A549 (cell line): ENCODE results near the gene KIF21A. TPM values are rescaled to one million over a fixed set of nuclear protein-coding genes. Genes with fewer than 3 reads are reported as not detected.

Experiments
- ATAC-seq, 2 experiments: fragments of 200-7000 bp in 1 of 2; fragments of >200 bp in 1 of 2; cut with Nextera tagmentation in 1 of 2; cut with Tn5 transposase in 1 of 2; 3 replicates each; pipeline versions ENCODE4 v1.8.0 to v1.9.1; 2018 to 2020; ENCODE audit warnings: mild to moderate bottlenecking in 1 of 2, moderate library complexity in 1 of 2
- CTCF ChIA-PET: fragments of 300-600 bp; sonication (Branson Sonifier 250); formaldehyde crosslinking; extraction: SDS; loops from one replicate; lab custom pipeline; 2021; ENCODE audit warnings: antibody characterized with exemption, inconsistent platforms; lab: Yijun Ruan, JAX
- POLR2A ChIA-PET: fragments of 350-600 bp; formaldehyde crosslinking; extraction: SDS; loops from one replicate; lab custom pipeline; 2021; ENCODE audit warnings: antibody characterized with exemption, inconsistent platforms; lab: Yijun Ruan, JAX
- DNase-seq, 2 experiments: peaks; one replicate each; pipeline versions ENCODE4 v3.0.0 to v3.0.0-alpha.2; 2011 to 2016; ENCODE audit warnings: low read depth in 1 of 2, low spot score in 1 of 2
- FAIRE-seq: peaks from 2 replicates; lab custom pipeline; 2011; peaks lifted over from hg19 to GRCh38; lab: Jason Lieb, UNC
- H3K27ac ChIP-seq, 2 experiments: fragments of >200 bp; sonication (Bioruptor Twin); formaldehyde crosslinking; 3 replicates each; pipeline ENCODE4 v1.5.1; 2016 to 2017
- H3K4me1 ChIP-seq: fragments of >200 bp; sonication (Bioruptor Twin); formaldehyde crosslinking; 3 replicates; pipeline ENCODE4 v1.6.1; 2016
- H3K4me2 ChIP-seq: fragments of >200 bp; sonication (Bioruptor Twin); formaldehyde crosslinking; 3 replicates; pipeline ENCODE4 v1.6.1; 2016
- H3K4me3 ChIP-seq: fragments of >200 bp; sonication (Bioruptor Twin); formaldehyde crosslinking; 3 replicates; pipeline ENCODE4 v1.5.1; 2016
- H3K9me3 ChIP-seq: fragments of >200 bp; sonication (Bioruptor Twin); formaldehyde crosslinking; 3 replicates; pipeline ENCODE4 v1.6.1; 2016
- BHLHE40 ChIP-seq: IDR thresholded peaks from 2 replicates; pipeline ENCODE4 v1.6.1; 2012; ENCODE audit warnings: low read depth, low read length, inconsistent platforms
- CEBPB ChIP-seq, 2 experiments: fragments of >200 bp in 1 of 2; sonication (Bioruptor Twin) in 1 of 2; formaldehyde crosslinking in 1 of 2; IDR thresholded peaks; 2 replicates each; pipeline ENCODE4 v1.6.1; 2012 to 2016
- E2F6 ChIP-seq: IDR thresholded peaks from 2 replicates; pipeline ENCODE4 v1.6.1; 2012; ENCODE audit warnings: low read depth, borderline replicate concordance
- ELK1 ChIP-seq: fragments of 150-350 bp; IDR thresholded peaks from 2 replicates; pipeline ENCODE4 v1.6.1; 2014; ENCODE audit warnings: low read depth, mild to moderate bottlenecking, low read length
- FOXS1 ChIP-seq: fragments of 250-450 bp; sonication (Bioruptor Pico); IDR thresholded peaks from 2 replicates; pipeline ENCODE4 v1.5.0; 2020; ENCODE audit warnings: mild to moderate bottlenecking, moderate library complexity
- HOXB13 ChIP-seq: fragments of 250-450 bp; sonication (Bioruptor Pico); IDR thresholded peaks from 2 replicates; pipeline ENCODE4 v1.5.0; 2020; ENCODE audit warnings: low read depth, mild to moderate bottlenecking, moderate library complexity
- HOXB5 ChIP-seq: fragments of 250-450 bp; sonication (Bioruptor Pico); IDR thresholded peaks from 2 replicates; pipeline ENCODE4 v1.5.0; 2020; ENCODE audit warnings: mild to moderate bottlenecking, moderate library complexity
- JUN ChIP-seq, 2 experiments: fragments of >200 bp; sonication (Bioruptor Twin); formaldehyde crosslinking; IDR thresholded peaks; 2 replicates in 1 of 2; 3 replicates in 1 of 2; pipeline ENCODE4 v1.6.1; 2016 to 2017
- MAX ChIP-seq: IDR thresholded peaks from 2 replicates; pipeline ENCODE4 v1.6.1; 2012
- PBX3 ChIP-seq: IDR thresholded peaks from 2 replicates; pipeline ENCODE4 v1.6.1; 2012
- PHF8 ChIP-seq: fragments of 200-600 bp; sonication (generic); IDR thresholded peaks from 2 replicates; pipeline ENCODE4 v1.6.1; 2016; ENCODE audit warnings: low read depth, mild to moderate bottlenecking, antibody characterized with exemption, moderate library complexity, borderline replicate concordance
- POLR2A ChIP-seq: IDR thresholded peaks from 2 replicates; pipeline ENCODE4 v1.6.1; 2012; ENCODE audit warnings: mild to moderate bottlenecking, low read length
- POLR2AphosphoS2 ChIP-seq: conservative IDR thresholded peaks from 2 replicates; pipeline ENCODE4 v1.6.1; 2012; ENCODE audit warnings: low read length, improper control_type of control experiment, inconsistent platforms
- RCOR1 ChIP-seq: fragments of 150-350 bp; IDR thresholded peaks from 2 replicates; pipeline ENCODE4 v1.6.1; 2014; ENCODE audit warnings: antibody characterized with exemption, low read length, low read depth
- REST ChIP-seq: fragments of 200-600 bp; sonication (generic); IDR thresholded peaks from 2 replicates; pipeline ENCODE4 v1.6.1; 2016; ENCODE audit warnings: antibody characterized with exemption, mild to moderate bottlenecking, moderate library complexity
- RFX5 ChIP-seq: fragments of 450-650 bp; IDR thresholded peaks from 2 replicates; pipeline ENCODE4 v1.7.1; 2014; ENCODE audit warnings: antibody characterized with exemption, mild to moderate bottlenecking, moderate library complexity
- SMC3 ChIP-seq: fragments of >200 bp; sonication (Bioruptor Twin); formaldehyde crosslinking; IDR thresholded peaks from 3 replicates; pipeline ENCODE4 v1.6.1; 2018; ENCODE audit warnings: inconsistent platforms
- ZC3H11A ChIP-seq: fragments of 450-650 bp; IDR thresholded peaks from 2 replicates; pipeline ENCODE4 v1.6.1; 2014; ENCODE audit warnings: antibody characterized with exemption, mild to moderate bottlenecking
- ZNF302 ChIP-seq: fragments of 250-450 bp; sonication (Bioruptor Pico); IDR thresholded peaks from 2 replicates; pipeline ENCODE4 v1.9.0; 2021; ENCODE audit warnings: inconsistent platforms, mild to moderate bottlenecking, moderate library complexity
- ZSCAN20 ChIP-seq: fragments of 250-450 bp; sonication (Bioruptor Pico); IDR thresholded peaks from 2 replicates; pipeline ENCODE4 v1.8.0; 2022; ENCODE audit warnings: mild to moderate bottlenecking, moderate library complexity
- WGBS: methylation state at CpG from one replicate; pipeline ENCODE4 v1.1.6; 2017; ENCODE audit errors: missing lambda C conversion rate; 5-methylcytosine and 5-hydroxymethylcytosine counted together
- polyA plus RNA-seq, 4 experiments: library from polyadenylated mRNA; depleted of rRNA in 3 of 4; stranded (reverse); fragments of >200 nt; fragmentation: RNase III in 1 of 4; extraction: RNeasy Plus Mini Kit Qiagen cat#74134 plus additional on column Dnase treatment in 1 of 4; gene quantifications; 2 replicates in 3 of 4; 3 replicates in 1 of 4; pipeline ENCODE4 v1.2.3, GENCODE V29; 2011 to 2017

The KIF21A gene
- polyA plus RNA-seq, 2 of the 4 experiments (the other 2 are of a cell fraction) = 26.0 to 79.0 TPM

GRCh38 chr12:39294715-39295114 lies 148.2 kb downstream of the KIF21A start (continued):
- no peak for TF ChIP-seq REST
- no peak for TF ChIP-seq PHF8
- no peak for TF ChIP-seq JUN (IDR thresholded peaks at IDR 0.05)
- no peak for TF ChIP-seq BHLHE40
- TF ChIP-seq HOXB13 (CRISPR knock-in tag) = no peak
- no peak for TF ChIP-seq ZC3H11A
- no peak for TF ChIP-seq ZNF302 (CRISPR knock-in tag)
- no peak for TF ChIP-seq RCOR1
- no peak for TF ChIP-seq POLR2AphosphoS2
- no peak for TF ChIP-seq ZSCAN20 (CRISPR knock-in tag)

- FAIRE-seq (no peak), ATAC-seq (no peak), DNase-seq (no peak)
- ChIA-PET CTCF (interaction anchor here (1.4 to 1.5 kb wide), 2 partner anchors 19 to 26 kb away, joined by 3 to 8 read pairs; no protein-coding TSS in a partner anchor), POLR2A (no interaction called here)
- no peaks in the 10 kb centered on the region for H3K4me1 ChIP-seq
- no peak overlapping the region for H3K27ac ChIP-seq
- H3K9me3 ChIP-seq = no peaks in the 10 kb centered on the region
- H3K4me2 ChIP-seq = no peak overlapping the region
- whole genome bisulfite sequencing = 77% methylated on average over 1 of the region's 1 CpG
- TF ChIP-seq FOXS1 (CRISPR knock-in tag) (no peak), RFX5 (no peak), PBX3 (no peak), MAX (no peak), ZNF302 (CRISPR knock-in tag) (no peak), E2F6 (no peak), POLR2A (no peak), SMC3 (no peak), HOXB5 (no peak), CEBPB (IDR thresholded peaks at IDR 0.05) (no peak), ELK1 (no peak)
- no peak overlapping the region for H3K4me3 ChIP-seq
These were observed 150.7 kb downstream of the KIF21A start for GRCh38 chr12:39292125-39292630.
